Astrocyte (in vitro differentiated cells and primary cell): Measurements from ENCODE around the gene ZBED5. TPM values are rescaled to one million over a fixed set of nuclear protein-coding genes. Genes with fewer than 3 reads are reported as not detected.
A peak's percentile ranks its signal among the peaks of the same experiment; 100 is the strongest.

ENCODE experiments used
- DNase-seq: peaks from one replicate; pipeline ENCODE4 v3.0.0-alpha.2; 2010; ENCODE audit warnings: low read depth
- FAIRE-seq: peaks from 2 replicates; lab custom pipeline; 2011; peaks lifted over from hg19 to GRCh38; lab: Jason Lieb, UNC
- H2AFZ ChIP-seq: 2 replicates; pipeline ENCODE4 v1.6.0; 2012; ENCODE audit warnings: low read depth, low read length, inconsistent platforms
- H3K27ac ChIP-seq: 2 replicates; pipeline ENCODE4 v1.5.1; 2011; ENCODE audit warnings: low read depth, low read length, inconsistent platforms
- H3K27me3 ChIP-seq: 2 replicates; pipeline ENCODE4 v1.6.0; 2011; ENCODE audit warnings: low read length, inconsistent platforms; ENCODE audit not compliant: insufficient read depth
- H3K36me3 ChIP-seq: 2 replicates; pipeline ENCODE4 v1.5.1; 2011; ENCODE audit warnings: low read length, inconsistent platforms; ENCODE audit not compliant: insufficient read depth
- H3K4me1 ChIP-seq: 2 replicates; pipeline ENCODE4 v1.5.1; 2011; ENCODE audit warnings: low read length, inconsistent platforms; ENCODE audit not compliant: insufficient read depth
- H3K4me2 ChIP-seq: 2 replicates; pipeline ENCODE4 v1.6.0; 2012; ENCODE audit warnings: low read length, inconsistent platforms
- H3K4me3 ChIP-seq: 2 replicates; pipeline ENCODE4 v1.5.1; 2011; ENCODE audit warnings: low read depth, mild to moderate bottlenecking, low read length, inconsistent platforms; ENCODE audit not compliant: insufficient read depth
- H3K79me2 ChIP-seq: 2 replicates; pipeline ENCODE4 v1.6.0; 2012; ENCODE audit warnings: mild to moderate bottlenecking, low read length, inconsistent platforms; ENCODE audit not compliant: insufficient read depth
- H3K9ac ChIP-seq: 2 replicates; pipeline ENCODE4 v1.6.0; 2012; ENCODE audit warnings: mild to moderate bottlenecking, low read length, inconsistent platforms
- H3K9me3 ChIP-seq: 2 replicates; pipeline ENCODE4 v1.5.1; 2012; ENCODE audit warnings: low read depth, mild to moderate bottlenecking, low read length, inconsistent platforms; ENCODE audit not compliant: insufficient read depth
- H4K20me1 ChIP-seq: 2 replicates; pipeline ENCODE4 v1.6.0; 2012; ENCODE audit warnings: low read length, inconsistent platforms; ENCODE audit not compliant: insufficient read depth
- H3K27ac Mint-ChIP-seq: one replicate; pipeline ENCODE4 v1.8.0; 2021; ENCODE audit warnings: mild to moderate bottlenecking, mixed read lengths; ENCODE audit not compliant: unreplicated experiment
- H3K27me3 Mint-ChIP-seq: one replicate; pipeline ENCODE4 v1.8.0; 2021; ENCODE audit warnings: low read depth, mixed read lengths; ENCODE audit not compliant: unreplicated experiment
- H3K36me3 Mint-ChIP-seq: one replicate; pipeline ENCODE4 v1.8.0; 2021; ENCODE audit warnings: low read depth, mixed read lengths; ENCODE audit not compliant: unreplicated experiment
- H3K4me1 Mint-ChIP-seq: one replicate; pipeline ENCODE4 v1.8.0; 2021; ENCODE audit warnings: low read depth, mixed read lengths; ENCODE audit not compliant: unreplicated experiment
- H3K4me3 Mint-ChIP-seq: one replicate; pipeline ENCODE4 v1.8.0; 2021; ENCODE audit warnings: mild to moderate bottlenecking, moderate library complexity, mixed read lengths; ENCODE audit not compliant: unreplicated experiment
- H3K9me3 Mint-ChIP-seq: one replicate; pipeline ENCODE4 v1.8.0; 2021; ENCODE audit warnings: mild to moderate bottlenecking, mixed read lengths; ENCODE audit not compliant: unreplicated experiment
- CTCF ChIP-seq: IDR thresholded peaks from 2 replicates; pipeline ENCODE4 v1.5.1; 2011; ENCODE audit warnings: low read depth, mild to moderate bottlenecking, inconsistent platforms, low read length, moderate library complexity; ENCODE audit not compliant: insufficient read depth
- EZH2 ChIP-seq: IDR thresholded peaks from 2 replicates; pipeline ENCODE4 v1.6.1; 2012; ENCODE audit warnings: mild to moderate bottlenecking, low read length, inconsistent platforms; ENCODE audit not compliant: insufficient read depth
- total RNA-seq: library from RNA; stranded (reverse); gene quantifications from 2 replicates; pipeline ENCODE4 v1.2.1, GENCODE V29; 2021

The ZBED5 gene
- total RNA-seq, 1 donor from 2014 or later: 32.9 TPM

- no peaks in the 10 kb centered on the region for H3K36me3 ChIP-seq
- H3K9ac ChIP-seq: peak overlapping the region; percentile 93
- DNase-seq: no peak
- no peaks in the 10 kb centered on the region for H3K9me3 ChIP-seq
- H3K79me2 ChIP-seq: no peaks in the 10 kb centered on the region
- no peaks in the 10 kb centered on the region for H3K27me3 ChIP-seq
- Mint-ChIP-seq H3K36me3 (peaks cover 4% of the 10 kb centered on the region), H3K9me3 (no peaks in the 10 kb centered on the region), H3K4me3 (no peak overlapping the region), H3K4me1 (peaks cover 41% of the 10 kb centered on the region), H3K27ac (peak overlapping the region; percentile 99), H3K27me3 (no peaks in the 10 kb centered on the region)
- H3K27ac ChIP-seq: peak overlapping the region; percentile 100
- no peak for FAIRE-seq
- TF ChIP-seq CTCF (no peak), EZH2 (no peak)
- peaks cover 37% of the 10 kb centered on the region for H3K4me1 ChIP-seq
- H2AFZ ChIP-seq: peak overlapping the region; percentile 46
- peak overlapping the region; percentile 91 for H3K4me2 ChIP-seq
- H3K4me3 ChIP-seq: peak overlapping the region; percentile 43
- no peaks in the 10 kb centered on the region for H4K20me1 ChIP-seq
These were observed 40.8 kb upstream of the ZBED5 start for GRCh38 chr11:10898763-10899025.

DNA sequence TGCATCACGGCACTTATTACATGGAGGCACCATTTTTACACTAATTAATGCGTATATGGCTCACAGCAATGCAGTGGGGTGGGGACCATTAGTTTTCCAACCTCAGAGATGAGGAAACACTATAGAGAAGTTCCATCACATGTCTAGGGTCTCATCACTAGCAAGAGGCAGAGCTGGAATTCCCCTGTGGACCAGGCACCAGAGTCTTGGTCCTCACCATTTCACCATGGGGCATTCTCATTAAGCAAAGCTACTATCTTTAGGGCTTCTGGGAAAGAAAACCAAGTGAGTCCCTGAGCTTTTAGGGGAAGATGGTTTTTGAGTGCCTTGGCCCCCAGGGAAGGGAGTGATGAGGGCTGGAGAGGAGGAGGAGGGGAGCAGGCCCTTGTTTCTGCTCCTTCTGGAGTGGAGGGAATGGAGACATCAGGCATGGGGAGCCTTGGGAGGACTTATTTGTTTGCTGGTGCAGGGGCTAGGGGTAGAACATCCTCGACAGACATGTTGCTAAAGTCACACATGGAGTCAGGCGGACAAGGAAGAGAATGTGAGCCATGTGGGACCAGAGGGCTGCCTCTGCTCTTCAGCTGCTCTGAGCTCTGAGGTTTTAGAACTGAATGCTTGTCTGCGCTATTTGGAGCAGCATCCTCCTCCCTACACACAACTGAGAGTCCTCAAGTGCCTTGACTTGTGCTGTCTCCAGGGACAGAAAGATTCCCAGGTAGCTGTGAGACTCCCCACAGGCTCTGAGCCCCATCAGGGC is 40.3 kb upstream of the ZBED5 start:
- peak overlapping the region; percentile 16 for H3K4me3 Mint-ChIP-seq
- DNase-seq (no peak), FAIRE-seq (no peak)
- Histone ChIP-seq H3K9ac (peak overlapping the region; percentile 93), H3K4me3 (no peak overlapping the region), H4K20me1 (no peaks in the 10 kb centered on the region), H3K27me3 (no peaks in the 10 kb centered on the region), H2AFZ (peak overlapping the region; percentile 46), H3K79me2 (no peaks in the 10 kb centered on the region), H3K36me3 (no peaks in the 10 kb centered on the region), H3K9me3 (no peaks in the 10 kb centered on the region), H3K4me2 (peak overlapping the region; percentile 91), H3K4me1 (peaks cover 38% of the 10 kb centered on the region), H3K27ac (peak overlapping the region; percentile 100)
- no peaks in the 10 kb centered on the region for H3K27me3 Mint-ChIP-seq
- peaks cover 4% of the 10 kb centered on the region for H3K36me3 Mint-ChIP-seq
- no peaks in the 10 kb centered on the region for H3K9me3 Mint-ChIP-seq
- peak overlapping the region; percentile 99 for H3K27ac Mint-ChIP-seq
- peaks cover 42% of the 10 kb centered on the region for H3K4me1 Mint-ChIP-seq
- no peak for TF ChIP-seq CTCF
- TF ChIP-seq EZH2: no peak

DNA sequence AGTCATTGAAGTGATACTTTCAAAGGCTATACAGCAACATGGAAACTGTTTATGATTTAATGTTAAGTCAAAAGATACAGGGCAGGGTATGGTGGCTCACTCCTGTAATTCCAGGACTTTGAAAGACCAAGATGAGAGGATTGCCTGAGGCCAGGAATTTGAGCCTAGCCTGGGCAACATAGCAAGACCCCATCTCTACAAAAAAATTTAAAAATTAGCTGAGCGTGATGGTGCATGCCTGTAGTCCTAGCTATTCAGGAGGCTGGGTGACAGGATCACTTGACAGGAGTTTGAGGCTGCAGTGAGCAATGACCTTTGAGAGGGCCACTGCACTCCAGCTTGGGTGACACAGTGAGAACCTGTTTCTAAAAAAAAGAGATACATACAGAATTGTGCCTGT is 39.3 kb upstream of the ZBED5 start:
- Histone ChIP-seq H3K4me3 (no peak overlapping the region), H3K79me2 (no peaks in the 10 kb centered on the region), H2AFZ (no peak overlapping the region), H3K4me2 (no peak overlapping the region), H4K20me1 (no peaks in the 10 kb centered on the region), H3K4me1 (peaks cover 38% of the 10 kb centered on the region), H3K27me3 (no peaks in the 10 kb centered on the region), H3K27ac (no peak overlapping the region), H3K9me3 (no peaks in the 10 kb centered on the region), H3K36me3 (no peaks in the 10 kb centered on the region), H3K9ac (no peak overlapping the region)
- no peak for DNase-seq
- no peaks in the 10 kb centered on the region for H3K9me3 Mint-ChIP-seq
- H3K36me3 Mint-ChIP-seq: peaks cover 4% of the 10 kb centered on the region
- no peaks in the 10 kb centered on the region for H3K27me3 Mint-ChIP-seq
- TF ChIP-seq EZH2 (no peak), CTCF (no peak)
- FAIRE-seq: no peak
- peaks cover 42% of the 10 kb centered on the region for H3K4me1 Mint-ChIP-seq
- H3K27ac Mint-ChIP-seq: no peak overlapping the region
- H3K4me3 Mint-ChIP-seq: no peak overlapping the region
